Measurements from ENCODE around the gene SKOR2. TPM values are rescaled to one million over a fixed set of nuclear protein-coding genes. Genes with fewer than 3 reads are reported as not detected.

The SKOR2 gene
- total and polyA plus RNA-seq, 9 of the 15 experiments (the other 6 are each of a cell fraction or from before 2014, with no cell fraction given) = not detected

- TF ChIP-seq CUX1 (CRISPR knock-in tag; IDR thresholded peaks at IDR 0.05) (no peak), ATF6 (CRISPR knock-in tag; IDR thresholded peaks at IDR 0.05) (no peak), STAT5A (IDR thresholded peaks at IDR 0.05; ENCODE audit: borderline replicate concordance, low read length) (no peak), THRAP3 (IDR thresholded peaks at IDR 0.05; ENCODE audit: borderline replicate concordance) (no peak), KLF16 (IDR thresholded peaks at IDR 0.05) (no peak), DLX4 (CRISPR knock-in tag; IDR thresholded peaks at IDR 0.05) (no peak), ZKSCAN8 (CRISPR knock-in tag; IDR thresholded peaks at IDR 0.05) (no peak), MBD1 (CRISPR knock-in tag; IDR thresholded peaks at IDR 0.05) (no peak), RNF2 (IDR thresholded peaks at IDR 0.05) (no peak), NFIC (IDR thresholded peaks at IDR 0.05) (peak; percentile 94)
These were observed 66.9 kb downstream of the SKOR2 start (continued) for GRCh38 chr18:47184419-47185050.
